ENCODE measurements around the gene ESRRA. TPM values are rescaled to one million over a fixed set of nuclear protein-coding genes. Genes with fewer than 3 reads are reported as not detected.

Gene ESRRA
- total RNA-seq, 4 donors from 2014 or later, result 65.0 to 93.6 (median 74.3) TPM

DNA sequence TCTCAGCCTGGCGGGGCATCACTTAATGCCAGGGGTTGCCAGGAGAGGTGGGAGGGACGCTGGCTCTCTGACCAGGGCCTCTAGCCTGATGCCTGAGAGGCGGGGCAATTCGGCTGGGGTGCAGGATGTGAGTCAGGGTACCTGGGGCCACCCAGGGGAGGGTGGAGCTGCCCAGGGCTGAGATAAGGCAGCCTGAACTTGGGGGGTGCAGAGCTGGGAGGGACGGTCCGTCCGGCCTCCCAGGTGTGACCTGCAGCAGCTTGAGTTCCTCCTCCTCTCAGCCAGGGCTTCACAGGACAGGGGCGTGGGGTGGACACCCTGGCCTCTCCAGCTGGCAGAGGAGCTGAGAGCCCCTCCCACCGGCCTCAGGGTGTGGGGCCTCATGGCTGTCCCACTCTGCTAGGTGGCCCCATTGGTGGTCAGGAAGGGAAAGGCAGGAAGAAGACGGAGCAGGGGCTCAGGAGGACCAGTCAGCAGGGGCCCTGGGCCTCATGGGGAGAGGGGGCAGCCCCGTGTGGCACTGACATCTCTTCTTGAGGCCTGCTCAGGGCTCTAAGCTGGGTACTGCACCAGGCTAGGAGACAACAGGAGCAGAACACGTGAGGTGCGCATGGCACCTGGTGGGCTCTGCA, 52.7 kb downstream of the ESRRA start:
- Histone ChIP-seq H3K4me1 (peaks cover 49% of the 10 kb centered on the region), H3K36me3 (peaks cover 26% of the 10 kb centered on the region), H3K27me3 (no peaks in the 10 kb centered on the region), H3K4me3 (peak overlapping the region; percentile 88), H3K27ac (peak overlapping the region; percentile 83), H3K9me3 (no peaks in the 10 kb centered on the region)
- TF ChIP-seq POLR2A (IDR thresholded peaks at IDR 0.05), result no peak
- TF ChIP-seq POLR2AphosphoS5 (IDR thresholded peaks at IDR 0.05), result no peak
- no peak for TF ChIP-seq CTCF (IDR thresholded peaks at IDR 0.05)
- no peak for TF ChIP-seq EP300 (IDR thresholded peaks at IDR 0.05)
- 42% methylated on average over 9 of the region's 13 CpGs for WGBS
- peak in 1 of 2 donors; percentile 68 for DNase-seq (ENCODE audit: low spot score in 2 of 2)

DNA sequence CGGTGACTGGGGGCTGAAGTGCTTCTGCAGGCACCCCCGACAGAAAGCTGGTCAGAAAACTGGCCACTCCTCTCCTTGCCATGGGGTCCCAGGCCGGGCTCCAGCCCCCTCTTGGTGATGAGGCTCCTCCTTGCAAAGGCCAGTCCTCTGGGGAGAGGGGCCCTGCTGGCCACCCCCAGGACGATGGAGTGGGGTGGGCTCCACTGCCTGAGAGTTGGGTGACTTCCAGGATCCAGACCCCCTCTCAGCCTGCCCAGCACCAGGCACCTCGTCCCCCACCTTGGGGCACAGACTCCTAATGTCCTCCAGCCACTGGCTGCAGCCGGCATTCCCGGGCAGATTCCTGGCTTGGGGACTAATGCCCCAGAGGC, 53.2 kb downstream of the ESRRA start:
- peak in 1 of 2 donors; percentile 72 for DNase-seq (ENCODE audit: low spot score in 2 of 2)
- peaks cover 49% of the 10 kb centered on the region for H3K4me1 ChIP-seq
- no peaks in the 10 kb centered on the region for H3K9me3 ChIP-seq
- peak overlapping the region; percentile 88 for H3K4me3 ChIP-seq
- peaks cover 31% of the 10 kb centered on the region for H3K36me3 ChIP-seq
- WGBS, result 27% methylated on average over 4 of the region's 7 CpGs
- H3K27ac ChIP-seq, result peak overlapping the region; percentile 83
- H3K27me3 ChIP-seq, result no peaks in the 10 kb centered on the region
- TF ChIP-seq EP300 (IDR thresholded peaks at IDR 0.05) (no peak), POLR2AphosphoS5 (IDR thresholded peaks at IDR 0.05) (no peak), CTCF (IDR thresholded peaks at IDR 0.05) (no peak), POLR2A (IDR thresholded peaks at IDR 0.05) (no peak)

GRCh38 chr11:64358907-64359711, 53.8 kb downstream of the ESRRA start, which contains the start of gene RPS6KA4:
RPS6KA4 (plus strand) TSS chr11:64359162; CDS start chr11:64359236, 74 bp downstream.
- H3K36me3 ChIP-seq, result peaks cover 37% of the 10 kb centered on the region
- no peaks in the 10 kb centered on the region for H3K9me3 ChIP-seq
- H3K4me1 ChIP-seq, result peaks cover 49% of the 10 kb centered on the region
- DNase-seq (ENCODE audit: low spot score in 2 of 2), result peak in 1 of 2 donors; percentile 73
- H3K27ac ChIP-seq, result peak within 1 kb of the TSS; percentile 83
- no peaks in the 10 kb centered on the region for H3K27me3 ChIP-seq
- H3K4me3 ChIP-seq, result peak within 1 kb of the TSS; percentile 88
- no peak for TF ChIP-seq EP300 (IDR thresholded peaks at IDR 0.05)
- TF ChIP-seq POLR2A (IDR thresholded peaks at IDR 0.05), result peak in 1 of 2 donors; percentile 27
- 0% methylated on average over 12 of the region's 70 CpGs for WGBS

DNA sequence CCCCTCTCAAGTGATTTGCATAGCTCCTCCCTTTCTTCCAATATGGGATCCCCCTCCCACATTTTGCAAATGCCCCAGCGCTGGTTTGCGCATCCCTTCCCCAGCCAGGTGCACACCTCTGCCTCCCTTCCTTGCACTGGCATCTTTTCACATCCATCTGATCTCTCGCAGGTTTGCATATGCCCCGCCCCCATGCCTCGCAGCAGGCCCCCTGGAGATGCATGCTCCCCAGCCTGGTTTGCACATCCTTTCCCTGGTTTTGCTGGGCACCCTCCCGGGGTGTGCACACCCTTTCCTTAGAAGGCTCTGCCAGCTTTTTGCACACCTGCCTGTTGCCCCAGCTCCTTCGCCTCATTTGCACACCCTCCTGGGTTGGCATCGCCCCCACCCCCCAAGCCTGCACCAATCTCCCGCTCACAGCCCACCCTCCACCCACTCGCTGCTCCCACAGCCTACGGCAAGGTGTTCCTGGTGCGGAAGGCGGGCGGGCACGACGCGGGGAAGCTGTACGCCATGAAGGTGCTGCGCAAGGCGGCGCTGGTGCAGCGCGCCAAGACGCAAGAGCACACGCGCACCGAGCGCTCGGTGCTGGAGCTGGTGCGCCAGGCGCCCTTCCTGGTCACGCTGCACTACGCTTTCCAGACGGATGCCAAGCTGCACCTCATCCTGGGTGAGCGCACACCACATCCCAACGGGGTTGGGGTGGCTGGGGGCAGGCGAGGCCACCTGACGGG, 54.6 kb downstream of the ESRRA start:
- Histone ChIP-seq H3K4me3 (peak overlapping the region; percentile 88), H3K27me3 (no peaks in the 10 kb centered on the region), H3K9me3 (no peaks in the 10 kb centered on the region), H3K36me3 (peaks cover 41% of the 10 kb centered on the region), H3K27ac (no peak overlapping the region), H3K4me1 (peaks cover 45% of the 10 kb centered on the region)
- WGBS, result 36% methylated on average over 16 of the region's 38 CpGs
- DNase-seq (ENCODE audit: low spot score in 2 of 2), result peak in 1 of 2 donors; percentile 67
- TF ChIP-seq POLR2A (IDR thresholded peaks at IDR 0.05) (no peak), POLR2AphosphoS5 (IDR thresholded peaks at IDR 0.05) (no peak), CTCF (IDR thresholded peaks at IDR 0.05) (no peak), EP300 (IDR thresholded peaks at IDR 0.05) (no peak)

GRCh38 chr11:64360448-64360921, 55.2 kb downstream of the ESRRA start:
- TF ChIP-seq EP300 (IDR thresholded peaks at IDR 0.05), result no peak
- no peak for TF ChIP-seq POLR2A (IDR thresholded peaks at IDR 0.05)
- no peak for TF ChIP-seq CTCF (IDR thresholded peaks at IDR 0.05)
- TF ChIP-seq POLR2AphosphoS5 (IDR thresholded peaks at IDR 0.05), result no peak
- H3K4me3 ChIP-seq, result peak overlapping the region; percentile 88
- WGBS, result 68% methylated on average over 13 of the region's 13 CpGs
- DNase-seq (ENCODE audit: low spot score in 2 of 2), result no peak
- peaks cover 39% of the 10 kb centered on the region for H3K4me1 ChIP-seq
- H3K27me3 ChIP-seq, result no peaks in the 10 kb centered on the region
- H3K36me3 ChIP-seq, result peaks cover 47% of the 10 kb centered on the region
- H3K27ac ChIP-seq, result no peak overlapping the region
- no peaks in the 10 kb centered on the region for H3K9me3 ChIP-seq

Data from suprapubic skin (tissue), 4 donors.